Osteoblast (primary cell): ENCODE results near the gene TCP10L. TPM values are rescaled to one million over a fixed set of nuclear protein-coding genes. Genes with fewer than 3 reads are reported as not detected.
"Not testable (repeated sequence)": the region's sequence is repeated elsewhere in the genome, so short reads cannot be mapped to it uniquely, and the experiment has no call there.

Experiments used
- DNase-seq: peaks from one replicate; pipeline ENCODE4 v3.0.0; 2011; ENCODE audit warnings: low spot score, mixed read lengths; ENCODE audit not compliant: insufficient read length; ENCODE audit errors: missing footprints
- H2AFZ ChIP-seq: 2 replicates; pipeline ENCODE4 v1.6.0; 2011; ENCODE audit warnings: mild to moderate bottlenecking, low read length
- H3K27ac ChIP-seq: 2 replicates; pipeline ENCODE4 v1.5.1; 2011; ENCODE audit warnings: mild to moderate bottlenecking, low read depth, low read length, moderate library complexity
- H3K27me3 ChIP-seq: 2 replicates; pipeline ENCODE4 v1.6.0; 2012; ENCODE audit warnings: mild to moderate bottlenecking, control low read depth, inconsistent platforms, low read length, moderate library complexity; ENCODE audit not compliant: insufficient read depth
- H3K36me3 ChIP-seq: 2 replicates; pipeline ENCODE4 v1.5.1; 2011; ENCODE audit warnings: mild to moderate bottlenecking, low read length, control low read depth, moderate library complexity; ENCODE audit not compliant: insufficient read depth
- H3K4me1 ChIP-seq: 2 replicates; pipeline ENCODE4 v1.5.1; 2011; ENCODE audit warnings: mild to moderate bottlenecking, low read length, control low read depth, moderate library complexity; ENCODE audit not compliant: insufficient read depth
- H3K4me2 ChIP-seq: 2 replicates; pipeline ENCODE4 v1.6.0; 2011; ENCODE audit warnings: mild to moderate bottlenecking, low read length; ENCODE audit not compliant: insufficient read depth
- H3K4me3 ChIP-seq: fragments of 200-600 bp; sonication (generic); 3 replicates; pipeline ENCODE4 v1.5.1; 2012; ENCODE audit warnings: mild to moderate bottlenecking, low read length, inconsistent platforms; ENCODE audit not compliant: insufficient read depth
- H3K79me2 ChIP-seq: 2 replicates; pipeline ENCODE4 v1.6.0; 2012; ENCODE audit warnings: mild to moderate bottlenecking, low read length, control low read depth, inconsistent platforms; ENCODE audit not compliant: insufficient read depth
- H3K9me3 ChIP-seq: 2 replicates; pipeline ENCODE4 v1.5.1; 2011; ENCODE audit warnings: low read depth, low read length, control low read depth
- H4K20me1 ChIP-seq: 2 replicates; pipeline ENCODE4 v1.6.0; 2012; ENCODE audit warnings: mild to moderate bottlenecking, low read length, control low read depth; ENCODE audit not compliant: insufficient read depth
- CTCF ChIP-seq: IDR thresholded peaks from 2 replicates; pipeline ENCODE4 v1.5.1; 2011; ENCODE audit warnings: mild to moderate bottlenecking, low read depth, low read length, moderate library complexity; ENCODE audit errors: extremely low read depth
- total RNA-seq: library from RNA; depleted of rRNA; stranded (reverse); fragments of >200 nt; gene quantifications from 2 replicates; pipeline ENCODE4 v1.2.3, GENCODE V29; 2012

TCP10L gene
- 0.72 TPM in 1 of 2 replicates, not detected in the other for total RNA-seq

- H3K27ac ChIP-seq, result no peak within 1 kb of the TSS
- H3K27me3 ChIP-seq, result peaks cover 29% of the 10 kb centered on the region
- H2AFZ ChIP-seq, result no peak within 1 kb of the TSS
- TF ChIP-seq CTCF, result no peak
- no peaks in the 10 kb centered on the region for H3K9me3 ChIP-seq
- no peak for DNase-seq
- H3K36me3 ChIP-seq, result no peaks in the 10 kb centered on the region
- H3K4me1 ChIP-seq, result no peaks in the 10 kb centered on the region
- no peaks in the 10 kb centered on the region for H3K79me2 ChIP-seq
- H3K4me3 ChIP-seq, result no peak within 1 kb of the TSS
- H4K20me1 ChIP-seq, result no peaks in the 10 kb centered on the region
- no peak within 1 kb of the TSS for H3K4me2 ChIP-seq
Measured at GRCh38 chr21:32585042-32585710, at the start of gene TCP10L. TCP10L (minus strand) TSS chr21:32585523; CDS start chr21:32584304, 1,219 bp downstream.

- Histone ChIP-seq H2AFZ (no peak overlapping the region), H3K4me1 (no peaks in the 10 kb centered on the region), H3K9me3 (peaks cover 7% of the 10 kb centered on the region), H3K4me2 (no peak overlapping the region), H4K20me1 (no peaks in the 10 kb centered on the region), H3K27me3 (no peaks in the 10 kb centered on the region), H3K79me2 (no peaks in the 10 kb centered on the region), H3K27ac (no peak overlapping the region), H3K36me3 (peaks cover 13% of the 10 kb centered on the region), H3K4me3 (no peak overlapping the region)
- TF ChIP-seq CTCF, result no peak
- peak; percentile 52 for DNase-seq
Measured at GRCh38 chr21:32626621-32627196, 41.4 kb upstream of the TCP10L start.

GRCh38 chr21:32618218-32618617 is 32.9 kb upstream of the TCP10L start:
- not testable (repeated sequence) for H3K27me3 ChIP-seq, H3K4me1 ChIP-seq, H3K4me2 ChIP-seq, H3K36me3 ChIP-seq, H4K20me1 ChIP-seq, H3K27ac ChIP-seq, DNase-seq, H3K79me2 ChIP-seq, H2AFZ ChIP-seq, H3K9me3 ChIP-seq, H3K4me3 ChIP-seq

GRCh38 chr21:32613436-32614043 is 28.2 kb upstream of the TCP10L start:
- no peak for TF ChIP-seq CTCF
- peaks cover 8% of the 10 kb centered on the region for H3K4me1 ChIP-seq
- H3K36me3 ChIP-seq, result peaks cover 9% of the 10 kb centered on the region
- peak overlapping the region; percentile 97 for H3K27ac ChIP-seq
- peaks cover 5% of the 10 kb centered on the region for H4K20me1 ChIP-seq
- peak overlapping the region; percentile 97 for H2AFZ ChIP-seq
- no peak for DNase-seq
- peaks cover 25% of the 10 kb centered on the region for H3K79me2 ChIP-seq
- H3K9me3 ChIP-seq, result no peaks in the 10 kb centered on the region
- H3K4me2 ChIP-seq, result peak overlapping the region; percentile 93
- peak overlapping the region; percentile 95 for H3K4me3 ChIP-seq
- no peaks in the 10 kb centered on the region for H3K27me3 ChIP-seq
